ENCODE results near the gene ASPM. TPM values are rescaled to one million over a fixed set of nuclear protein-coding genes. Genes with fewer than 3 reads are reported as not detected.

ASPM gene
- total RNA-seq, 1 donor from 2014 or later = 0.69 TPM

GRCh38 chr1:197137322-197137721 is 9.1 kb downstream of the ASPM start:
- Mint-ChIP-seq H3K9me3 (no peaks in the 10 kb centered on the region), H3K27ac (no peak overlapping the region), H3K36me3 (ENCODE audit: low read depth) (no peaks in the 10 kb centered on the region), H3K4me3 (no peak overlapping the region), H3K4me1 (peaks cover 5% of the 10 kb centered on the region), H3K27me3 (no peaks in the 10 kb centered on the region)
- ChIA-PET POLR2A (no interaction called here), CTCF (no interaction called here)
- ATAC-seq (ENCODE audit: low read depth) = no peak
- no peak for TF ChIP-seq CTCF (IDR thresholded peaks at IDR 0.05)
- no peak for DNase-seq
- intact Hi-C loops (cut with micrococcal nuclease) = no loop called here

DNA sequence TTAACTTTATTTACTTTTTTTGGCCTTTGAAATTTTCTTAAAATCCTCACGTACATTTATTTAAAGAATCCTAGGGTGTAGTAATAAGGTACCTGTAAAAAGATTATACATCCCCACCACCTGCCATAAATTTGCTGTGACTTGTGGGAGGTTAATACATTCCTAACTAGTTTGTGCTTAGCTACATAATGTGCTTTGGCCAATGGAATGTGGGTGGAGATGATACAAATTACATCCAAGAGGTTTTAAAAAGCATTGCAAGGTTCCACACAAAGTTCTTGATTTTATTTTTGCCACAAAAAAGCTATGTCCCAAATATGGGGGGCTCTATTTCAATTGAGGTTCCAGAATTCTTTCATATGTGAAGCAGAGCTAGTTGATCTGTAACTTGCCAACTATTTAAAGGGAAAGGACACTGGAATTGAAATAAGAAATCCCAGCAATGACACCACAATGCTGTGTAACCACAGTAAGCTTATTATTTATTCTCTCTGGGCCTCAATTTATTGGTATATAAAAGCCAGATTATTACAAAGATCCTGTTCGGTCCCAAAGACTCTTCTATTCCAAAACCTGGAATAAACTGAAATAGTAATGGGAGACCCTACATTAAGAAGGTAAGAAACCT is 15.7 kb downstream of the ASPM start:
- no peak for DNase-seq
- Mint-ChIP-seq H3K27ac (no peak overlapping the region), H3K27me3 (no peaks in the 10 kb centered on the region), H3K4me1 (no peaks in the 10 kb centered on the region), H3K9me3 (no peaks in the 10 kb centered on the region), H3K4me3 (no peak overlapping the region), H3K36me3 (ENCODE audit: low read depth) (no peaks in the 10 kb centered on the region)
- intact Hi-C loops (cut with micrococcal nuclease) = no loop called here
- no peak for TF ChIP-seq CTCF (IDR thresholded peaks at IDR 0.05)
- POLR2A ChIA-PET = no interaction called here
- CTCF ChIA-PET = no interaction called here
- ATAC-seq (ENCODE audit: low read depth) = no peak

- intact Hi-C loops (cut with micrococcal nuclease) = no loop called here
- H3K9me3 Mint-ChIP-seq = no peaks in the 10 kb centered on the region
- no peaks in the 10 kb centered on the region for H3K4me1 Mint-ChIP-seq
- no peaks in the 10 kb centered on the region for H3K27me3 Mint-ChIP-seq
- POLR2A ChIA-PET = no interaction called here
- H3K27ac Mint-ChIP-seq = no peak overlapping the region
- no peak overlapping the region for H3K4me3 Mint-ChIP-seq
- ATAC-seq (ENCODE audit: low read depth) (no peak), DNase-seq (no peak)
- CTCF ChIA-PET = no interaction called here
- no peak for TF ChIP-seq CTCF (IDR thresholded peaks at IDR 0.05)
- H3K36me3 Mint-ChIP-seq (ENCODE audit: low read depth) = no peaks in the 10 kb centered on the region
Measured at GRCh38 chr1:197129698-197130097, 16.8 kb downstream of the ASPM start.

GRCh38 chr1:197127246-197127912 is 19.1 kb downstream of the ASPM start:
- Mint-ChIP-seq H3K36me3 (ENCODE audit: low read depth) (no peaks in the 10 kb centered on the region), H3K27ac (no peak overlapping the region), H3K9me3 (no peaks in the 10 kb centered on the region), H3K27me3 (no peaks in the 10 kb centered on the region), H3K4me1 (no peaks in the 10 kb centered on the region), H3K4me3 (no peak overlapping the region)
- DNase-seq (no peak), ATAC-seq (ENCODE audit: low read depth) (no peak)
- TF ChIP-seq CTCF (IDR thresholded peaks at IDR 0.05) = no peak
- POLR2A ChIA-PET = no interaction called here
- CTCF ChIA-PET = no interaction called here
- intact Hi-C loops (cut with micrococcal nuclease) = no loop called here

- TF ChIP-seq CTCF (IDR thresholded peaks at IDR 0.05) = no peak
- DNase-seq = no peak
- no peak overlapping the region for H3K4me3 Mint-ChIP-seq
- no peak for ATAC-seq (ENCODE audit: low read depth)
- intact Hi-C loops (cut with micrococcal nuclease) = no loop called here
- no peaks in the 10 kb centered on the region for H3K4me1 Mint-ChIP-seq
- ChIA-PET CTCF (no interaction called here), POLR2A (interaction anchor here (0.7 kb wide), 1 partner anchor 72 kb away, joined by 3 read pairs; no protein-coding TSS in a partner anchor)
- no peaks in the 10 kb centered on the region for H3K36me3 Mint-ChIP-seq (ENCODE audit: low read depth)
- H3K27me3 Mint-ChIP-seq = no peaks in the 10 kb centered on the region
- no peaks in the 10 kb centered on the region for H3K9me3 Mint-ChIP-seq
- no peak overlapping the region for H3K27ac Mint-ChIP-seq
Measured at GRCh38 chr1:197126691-197127090, 19.8 kb downstream of the ASPM start.
